Suprapubic skin (tissue), 4 donors: ENCODE measurements around the gene LCN10. TPM values are rescaled to one million over a fixed set of nuclear protein-coding genes. Genes with fewer than 3 reads are reported as not detected.

Experiments
- DNase-seq, 2 donors: peaks; one replicate each; pipeline ENCODE4 v3.0.0-alpha.2; 2019; ENCODE audit warnings: low spot score in 2 of 2
- H3K27ac ChIP-seq: fragments of 200-600 bp; sonication (generic); one replicate; pipeline ENCODE4 v1.5.1; 2019
- H3K27me3 ChIP-seq: fragments of 200-600 bp; sonication (generic); one replicate; pipeline ENCODE4 v1.5.1; 2019
- H3K36me3 ChIP-seq: fragments of 200-600 bp; sonication (generic); one replicate; pipeline ENCODE4 v1.5.1; 2019
- H3K4me1 ChIP-seq: fragments of 200-600 bp; sonication (generic); one replicate; pipeline ENCODE4 v1.5.1; 2019
- H3K4me3 ChIP-seq: fragments of 200-600 bp; sonication (generic); one replicate; pipeline ENCODE4 v1.5.1; 2019; ENCODE audit warnings: mild to moderate bottlenecking
- H3K9me3 ChIP-seq: fragments of 200-600 bp; sonication (generic); one replicate; pipeline ENCODE4 v1.5.1; 2019
- CTCF ChIP-seq, 2 donors: fragments of 200-600 bp in 1 of 2; fragments of 450-650 bp in 1 of 2; sonication (generic) in 1 of 2; IDR thresholded peaks; one replicate each; pipeline ENCODE4 v1.5.1; 2016 to 2019; ENCODE audit warnings: antibody characterized with exemption in 2 of 2, mild to moderate bottlenecking in 1 of 2, moderate library complexity in 1 of 2
- EP300 ChIP-seq: sonication (generic); formaldehyde crosslinking; IDR thresholded peaks from one replicate; pipeline ENCODE4 v1.6.1; 2017; ENCODE audit warnings: antibody characterized with exemption
- POLR2A ChIP-seq, 2 donors: fragments of 450-650 bp; IDR thresholded peaks; one replicate each; pipeline ENCODE4 v1.6.1; 2017; ENCODE audit warnings: antibody characterized with exemption in 2 of 2, mild to moderate bottlenecking in 2 of 2, moderate library complexity in 2 of 2
- POLR2AphosphoS5 ChIP-seq, 3 donors: sonication (generic); formaldehyde crosslinking; IDR thresholded peaks; one replicate each; pipeline ENCODE4 v1.6.1; 2017; ENCODE audit warnings: antibody characterized with exemption in 3 of 3
- WGBS: methylation state at CpG from one replicate; pipeline ENCODE4 v1.1.5; 2018; 5-methylcytosine and 5-hydroxymethylcytosine counted together
- total RNA-seq, 4 donors: library from RNA; depleted of rRNA; stranded (reverse); fragments of >200 nt; gene quantifications; one replicate each; pipeline ENCODE4 v1.1.0, GENCODE V29; 2016

The LCN10 gene
- total RNA-seq, 4 donors from 2014 or later: 0.32 to 3.5 (median 2.8) TPM; not detected in 1

GRCh38 chr9:136688274-136689107, 54.2 kb downstream of the LCN10 start:
- TF ChIP-seq CTCF (IDR thresholded peaks at IDR 0.05) (no peak), EP300 (no peak), POLR2A (IDR thresholded peaks at IDR 0.05) (no peak), POLR2AphosphoS5 (IDR thresholded peaks at IDR 0.05) (no peak)
- 80% methylated on average over 1 of the region's 21 CpGs for WGBS
- Histone ChIP-seq H3K4me3 (no peak overlapping the region), H3K36me3 (no peaks in the 10 kb centered on the region), H3K9me3 (no peaks in the 10 kb centered on the region), H3K27ac (no peak overlapping the region), H3K4me1 (peaks cover 36% of the 10 kb centered on the region), H3K27me3 (no peaks in the 10 kb centered on the region)
- DNase-seq: no peak

Other genes with a start within 250 kb of the LCN10 start
- 100 to 1,000 TPM in 3 of 4 donors, 10 to 100 TPM in 1; 71.0 to 160 (median 114) TPM for gene NOTCH1, start 196.9 kb downstream of the LCN10 start, total RNA-seq
- gene EGFL7, start 80.0 kb downstream of the LCN10 start, total RNA-seq: 10 to 100 TPM; 12.2 to 49.6 (median 28.6) TPM
- gene AGPAT2, start 55.5 kb downstream of the LCN10 start, total RNA-seq: 10 to 100 TPM; 43.5 to 73.2 (median 63.5) TPM
- gene DIPK1B, start 30.4 kb downstream of the LCN10 start, total RNA-seq: 10 to 100 TPM in 1 of 4 donors, 1 to 10 TPM in 3; 3.8 to 13.1 (median 6.3) TPM
- gene LCN6, start 5.6 kb upstream of the LCN10 start, total RNA-seq: 1 to 10 TPM; 4.0 to 8.3 (median 5.9) TPM
- gene LCN8, start 15.3 kb upstream of the LCN10 start, total RNA-seq: not detected
- gene LCN15, start 21.6 kb upstream of the LCN10 start, total RNA-seq: under 1 TPM in 1 of 4 donors, not detected in 3; 0.21 TPM
- 100 to 1,000 TPM in 2 of 4 donors, 10 to 100 TPM in 2; 71.1 to 148 (median 115) TPM for gene TMEM141, start 48.4 kb upstream of the LCN10 start, total RNA-seq
- gene CCDC183, start 53.4 kb upstream of the LCN10 start, total RNA-seq: 10 to 100 TPM in 1 of 4 donors, 1 to 10 TPM in 3; 1.1 to 10.3 (median 2.3) TPM
- gene RABL6, start 65.0 kb upstream of the LCN10 start, total RNA-seq: 10 to 100 TPM; 54.2 to 70.7 (median 61.0) TPM
- gene AJM1, start 99.5 kb upstream of the LCN10 start, total RNA-seq: 1 to 10 TPM; 1.6 to 3.1 (median 2.2) TPM
- gene PHPT1, start 106.5 kb upstream of the LCN10 start, total RNA-seq: 10 to 100 TPM; 41.9 to 64.2 (median 46.6) TPM
- 1 to 10 TPM; 1.3 to 3.9 (median 1.8) TPM for gene MAMDC4, start 109.4 kb upstream of the LCN10 start, total RNA-seq
- gene EDF1, start 123.4 kb upstream of the LCN10 start, total RNA-seq: 100 to 1,000 TPM; 236 to 328 (median 311) TPM
- 10 to 100 TPM in 2 of 4 donors, 1 to 10 TPM in 2; 8.6 to 16.1 (median 10.5) TPM for gene TRAF2, start 143.6 kb upstream of the LCN10 start, total RNA-seq
- gene FBXW5, start 201.8 kb upstream of the LCN10 start, total RNA-seq: 100 to 1,000 TPM; 101 to 166 (median 142) TPM
- gene C8G, start 202.3 kb upstream of the LCN10 start, total RNA-seq: 1 to 10 TPM in 1 of 4 donors, not detected in 3; 2.7 TPM
- 1 to 10 TPM in 1 of 4 donors, not detected in 3; 3.7 TPM for gene LCN12, start 209.3 kb upstream of the LCN10 start, total RNA-seq
- gene PTGDS, start 234.6 kb upstream of the LCN10 start, total RNA-seq: 10 to 100 TPM in 3 of 4 donors, 1 to 10 TPM in 1; 4.3 to 31.7 (median 25.7) TPM
- gene LCNL1, start 240.1 kb upstream of the LCN10 start, total RNA-seq: under 1 TPM in 2 of 4 donors, not detected in 2; 0.18 to 0.40 TPM
- gene PAXX, start 249.5 kb upstream of the LCN10 start, total RNA-seq: 10 to 100 TPM; 43.2 to 68.6 (median 61.5) TPM